ENCODE results near the gene UNC13D. TPM values are rescaled to one million over a fixed set of nuclear protein-coding genes. Genes with fewer than 3 reads are reported as not detected.

The UNC13D gene
- total RNA-seq, 1 donor from 2014 or later: 102 TPM

DNA sequence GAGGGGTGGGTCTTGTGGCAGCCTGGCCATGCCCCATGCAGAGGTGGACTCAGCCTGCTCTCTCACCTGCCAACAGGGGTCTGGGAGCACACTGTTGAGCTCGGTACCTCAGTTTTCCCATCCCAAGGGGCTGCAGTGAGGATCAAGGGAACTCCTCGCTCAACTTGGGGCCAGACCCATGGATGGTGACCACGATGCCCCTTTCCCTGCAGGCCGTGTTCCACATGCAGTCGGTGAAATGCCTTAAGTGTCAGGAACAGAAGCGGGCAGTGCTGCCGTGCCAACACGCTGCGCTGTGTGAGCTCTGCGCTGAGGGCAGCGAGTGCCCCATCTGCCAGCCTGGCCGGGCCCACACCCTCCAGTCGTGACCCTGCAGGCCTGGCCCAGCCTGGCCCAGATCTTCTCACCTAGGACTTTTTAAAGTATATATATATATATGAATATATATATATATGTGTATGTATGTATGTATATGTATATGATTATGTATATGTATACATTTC is 20.1 kb downstream of the UNC13D start:
- ChIA-PET POLR2A (interaction anchor here (0.6 to 7.0 kb wide), 5 partner anchors 20 to 599 kb away, joined by 3 to 90 read pairs (median 3); partner anchors contain the start of genes UNC13D and WBP2), CTCF (no interaction called here)
- Mint-ChIP-seq H3K27me3 (no peaks in the 10 kb centered on the region), H3K4me1 (peaks cover 19% of the 10 kb centered on the region), H3K36me3 (ENCODE audit: low read depth) (peaks cover 54% of the 10 kb centered on the region), H3K9me3 (no peaks in the 10 kb centered on the region), H3K4me3 (no peak overlapping the region), H3K27ac (no peak overlapping the region)
- TF ChIP-seq CTCF (IDR thresholded peaks at IDR 0.05): no peak
- intact Hi-C loops (cut with micrococcal nuclease): no loop called here
- DNase-seq (no peak), ATAC-seq (ENCODE audit: low read depth) (no peak)

GRCh38 chr17:75823257-75824041 is 20.8 kb downstream of the UNC13D start:
- DNase-seq: no peak
- Mint-ChIP-seq H3K27me3 (no peaks in the 10 kb centered on the region), H3K36me3 (ENCODE audit: low read depth) (peaks cover 57% of the 10 kb centered on the region), H3K27ac (no peak overlapping the region), H3K4me3 (no peak overlapping the region), H3K4me1 (peaks cover 19% of the 10 kb centered on the region), H3K9me3 (no peaks in the 10 kb centered on the region)
- intact Hi-C loops (cut with micrococcal nuclease): no loop called here
- TF ChIP-seq CTCF (IDR thresholded peaks at IDR 0.05): no peak
- ATAC-seq (ENCODE audit: low read depth): no peak
- ChIA-PET CTCF (interaction anchor here (0.6 kb wide), 1 partner anchor 70 kb away, joined by 3 read pairs; no protein-coding TSS in a partner anchor), POLR2A (interaction anchor here (0.6 to 1.2 kb wide), 7 partner anchors 8 to 600 kb away, joined by 3 to 6 read pairs (median 3); partner anchors contain the start of gene WBP2)

GRCh38 chr17:75822800-75823166 is 21.4 kb downstream of the UNC13D start:
- Mint-ChIP-seq H3K4me1 (peaks cover 13% of the 10 kb centered on the region), H3K27ac (no peak overlapping the region), H3K9me3 (no peaks in the 10 kb centered on the region), H3K4me3 (no peak overlapping the region), H3K36me3 (ENCODE audit: low read depth) (peaks cover 53% of the 10 kb centered on the region), H3K27me3 (no peaks in the 10 kb centered on the region)
- ChIA-PET CTCF (no interaction called here), POLR2A (interaction anchor here (0.6 to 1.2 kb wide), 5 partner anchors 14 to 223 kb away, joined by 3 to 4 read pairs (median 3); no protein-coding TSS in a partner anchor)
- no peak for ATAC-seq (ENCODE audit: low read depth)
- no peak for TF ChIP-seq CTCF (IDR thresholded peaks at IDR 0.05)
- DNase-seq: no peak
- intact Hi-C loops (cut with micrococcal nuclease): no loop called here

DNA sequence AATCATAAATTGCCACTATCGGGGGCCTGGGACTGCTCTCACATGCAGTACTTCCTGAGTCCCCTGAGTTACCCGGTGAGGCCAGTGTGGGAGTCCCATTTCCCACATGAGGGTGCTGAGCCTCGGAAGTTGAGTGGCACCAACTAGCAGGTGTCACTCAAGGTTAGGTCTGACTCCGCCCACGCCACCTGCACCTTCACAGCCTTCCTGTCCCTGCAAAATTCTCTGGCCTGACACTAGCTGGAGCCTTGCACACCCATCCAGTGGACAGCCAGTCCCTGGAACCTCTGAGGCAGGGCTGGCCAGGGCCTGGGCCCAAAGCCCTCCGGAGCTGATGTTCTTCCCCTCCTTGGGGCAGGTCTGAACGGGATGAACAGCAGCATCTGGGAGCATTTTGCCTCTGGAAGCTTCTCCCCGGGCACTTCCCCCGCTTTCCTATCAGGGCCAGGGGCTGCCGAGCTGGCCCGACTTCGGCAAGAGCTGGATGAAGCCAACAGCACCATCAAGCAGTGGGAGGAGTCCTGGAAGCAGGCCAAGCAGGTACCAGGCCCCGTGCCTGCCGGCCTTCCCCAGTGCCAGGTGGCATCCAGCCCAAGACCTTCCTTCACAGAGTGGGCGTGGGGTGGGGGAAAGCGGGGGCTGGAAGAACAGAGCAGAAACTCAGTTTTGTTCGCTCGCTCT is 21.9 kb downstream of the UNC13D start:
- Mint-ChIP-seq H3K9me3 (no peaks in the 10 kb centered on the region), H3K4me3 (no peak overlapping the region), H3K4me1 (peaks cover 9% of the 10 kb centered on the region), H3K27me3 (no peaks in the 10 kb centered on the region), H3K27ac (no peak overlapping the region), H3K36me3 (ENCODE audit: low read depth) (peaks cover 58% of the 10 kb centered on the region)
- CTCF ChIA-PET: no interaction called here
- ATAC-seq (ENCODE audit: low read depth): no peak
- POLR2A ChIA-PET: interaction anchor here (0.6 to 1.3 kb wide), 3 partner anchors 13 to 223 kb away, joined by 3 to 5 read pairs (median 3); partner anchors contain the start of gene UNC13D
- TF ChIP-seq CTCF (IDR thresholded peaks at IDR 0.05): no peak
- no peak for DNase-seq
- intact Hi-C loops (cut with micrococcal nuclease): no loop called here

- Mint-ChIP-seq H3K4me3 (no peak overlapping the region), H3K27me3 (no peaks in the 10 kb centered on the region), H3K4me1 (peaks cover 5% of the 10 kb centered on the region), H3K36me3 (ENCODE audit: low read depth) (peaks cover 61% of the 10 kb centered on the region), H3K27ac (no peak overlapping the region), H3K9me3 (no peaks in the 10 kb centered on the region)
- ATAC-seq (ENCODE audit: low read depth): no peak
- POLR2A ChIA-PET: interaction anchor here (0.6 to 1.3 kb wide), 6 partner anchors 12 to 489 kb away, joined by 3 to 5 read pairs (median 4); partner anchors contain the start of gene UNC13D
- no peak for DNase-seq
- no peak for TF ChIP-seq CTCF (IDR thresholded peaks at IDR 0.05)
- intact Hi-C loops (cut with micrococcal nuclease): no loop called here
- CTCF ChIA-PET: no interaction called here
These were observed 22.7 kb downstream of the UNC13D start for GRCh38 chr17:75821552-75821951.
